Activated T-cell treated with anti-CD3 and anti-CD28 coated beads, Interleukin-2, amount 50 U/mL, for 4 hours (primary cell): ENCODE data around the gene RTKN2. TPM values are rescaled to one million over a fixed set of nuclear protein-coding genes. Genes with fewer than 3 reads are reported as not detected.
"Not testable (repeated sequence)": the region's sequence is repeated elsewhere in the genome, so short reads cannot be mapped to it uniquely, and the experiment has no call there.

Source experiments
- ATAC-seq, 2 donors: fragments of 200-7000 bp; cut with Tn5 transposase; one replicate each; pipeline ENCODE4 v1.10.0; 2021
- DNase-seq: peaks from one replicate; pipeline ENCODE4 v3.0.0-alpha.2; 2020
- H3K27me3 Mint-ChIP-seq: one replicate; pipeline ENCODE4 v1.8.0; 2021; ENCODE audit warnings: low read depth, mixed read lengths
- H3K36me3 Mint-ChIP-seq: one replicate; pipeline ENCODE4 v1.8.0; 2022; ENCODE audit warnings: mixed read lengths; ENCODE audit not compliant: insufficient read depth
- H3K4me1 Mint-ChIP-seq: one replicate; pipeline ENCODE4 v1.8.0; 2021; ENCODE audit warnings: low read depth, mixed read lengths
- H3K4me3 Mint-ChIP-seq: one replicate; pipeline ENCODE4 v1.8.0; 2021; ENCODE audit warnings: mild to moderate bottlenecking, moderate library complexity, mixed read lengths
- H3K9me3 Mint-ChIP-seq: one replicate; pipeline ENCODE4 v1.8.0; 2021; ENCODE audit warnings: mixed read lengths
- total RNA-seq, 3 donors: library from RNA; stranded (reverse); gene quantifications; one replicate each; pipeline ENCODE4 v1.2.1, GENCODE V29; 2021

RTKN2 gene
- total RNA-seq, 3 donors from 2014 or later: 2.1 to 4.0 (median 3.2) TPM

- ATAC-seq (peak; percentile 85), DNase-seq (peak; percentile 35)
- peaks cover 34% of the 10 kb centered on the region for H3K4me1 Mint-ChIP-seq
- no peaks in the 10 kb centered on the region for H3K36me3 Mint-ChIP-seq
- H3K9me3 Mint-ChIP-seq: no peaks in the 10 kb centered on the region
- H3K4me3 Mint-ChIP-seq: no peak overlapping the region
- H3K27me3 Mint-ChIP-seq: no peaks in the 10 kb centered on the region
Observed at GRCh38 chr10:62244785-62245467, 23.7 kb downstream of the RTKN2 start.

GRCh38 chr10:62244088-62244487 is 24.6 kb downstream of the RTKN2 start:
- peaks cover 33% of the 10 kb centered on the region for H3K4me1 Mint-ChIP-seq
- H3K4me3 Mint-ChIP-seq: no peak overlapping the region
- ATAC-seq (no peak), DNase-seq (no peak)
- H3K9me3 Mint-ChIP-seq: no peaks in the 10 kb centered on the region
- no peaks in the 10 kb centered on the region for H3K27me3 Mint-ChIP-seq
- no peaks in the 10 kb centered on the region for H3K36me3 Mint-ChIP-seq

- H3K27me3 Mint-ChIP-seq: no peaks in the 10 kb centered on the region
- no peaks in the 10 kb centered on the region for H3K36me3 Mint-ChIP-seq
- peak; percentile 65 to 73 for ATAC-seq
- H3K4me1 Mint-ChIP-seq: peaks cover 36% of the 10 kb centered on the region
- no peaks in the 10 kb centered on the region for H3K9me3 Mint-ChIP-seq
- peak overlapping the region; percentile 27 for H3K4me3 Mint-ChIP-seq
- no peak for DNase-seq
Observed at GRCh38 chr10:62243647-62243997, 25.0 kb downstream of the RTKN2 start.

- ATAC-seq: peak; percentile 23 to 30
- Mint-ChIP-seq H3K4me1 (peaks cover 39% of the 10 kb centered on the region), H3K4me3 (peak overlapping the region; percentile 27)
- not testable (repeated sequence) for H3K27me3 Mint-ChIP-seq, H3K9me3 Mint-ChIP-seq, H3K36me3 Mint-ChIP-seq, DNase-seq
Observed at GRCh38 chr10:62242965-62243646, 25.5 kb downstream of the RTKN2 start.

GRCh38 chr10:62241521-62241920 is 27.1 kb downstream of the RTKN2 start:
- DNase-seq, H3K4me3 Mint-ChIP-seq, H3K27me3 Mint-ChIP-seq, ATAC-seq, H3K9me3 Mint-ChIP-seq, H3K36me3 Mint-ChIP-seq: not testable (repeated sequence)
- peaks cover 42% of the 10 kb centered on the region for H3K4me1 Mint-ChIP-seq

GRCh38 chr10:62239994-62240393 is 28.6 kb downstream of the RTKN2 start:
- H3K4me3 Mint-ChIP-seq: peak overlapping the region; percentile 5
- ATAC-seq: no peak

GRCh38 chr10:62238880-62239279 is 29.8 kb downstream of the RTKN2 start:
- no peak for ATAC-seq
- Mint-ChIP-seq H3K4me1 (peaks cover 44% of the 10 kb centered on the region), H3K36me3 (peaks cover 2% of the 10 kb centered on the region), H3K9me3 (no peaks in the 10 kb centered on the region), H3K27me3 (no peaks in the 10 kb centered on the region), H3K4me3 (peak overlapping the region; percentile 13)
- DNase-seq: no peak

More at GRCh38 chr10:62239994-62240393, 28.6 kb downstream of the RTKN2 start:
- Mint-ChIP-seq H3K9me3 (no peaks in the 10 kb centered on the region), H3K36me3 (no peaks in the 10 kb centered on the region), H3K27me3 (no peaks in the 10 kb centered on the region), H3K4me1 (peaks cover 42% of the 10 kb centered on the region)
- no peak for DNase-seq

- Mint-ChIP-seq H3K27me3 (no peaks in the 10 kb centered on the region), H3K4me3 (no peak overlapping the region), H3K4me1 (peaks cover 39% of the 10 kb centered on the region), H3K9me3 (no peaks in the 10 kb centered on the region), H3K36me3 (peaks cover 2% of the 10 kb centered on the region)
- DNase-seq (no peak), ATAC-seq (no peak)
Observed at GRCh38 chr10:62237966-62238365, 30.7 kb downstream of the RTKN2 start.

GRCh38 chr10:62237506-62237905 is 31.1 kb downstream of the RTKN2 start:
- H3K4me1 Mint-ChIP-seq: peaks cover 39% of the 10 kb centered on the region
- no peak overlapping the region for H3K4me3 Mint-ChIP-seq
- no peaks in the 10 kb centered on the region for H3K27me3 Mint-ChIP-seq
- no peak for DNase-seq
- no peaks in the 10 kb centered on the region for H3K9me3 Mint-ChIP-seq
- peaks cover 2% of the 10 kb centered on the region for H3K36me3 Mint-ChIP-seq
- no peak for ATAC-seq

GRCh38 chr10:62234077-62234605 is 34.5 kb downstream of the RTKN2 start:
- Mint-ChIP-seq H3K4me3 (peak overlapping the region; percentile 61), H3K9me3 (no peaks in the 10 kb centered on the region), H3K36me3 (peaks cover 3% of the 10 kb centered on the region), H3K27me3 (no peaks in the 10 kb centered on the region), H3K4me1 (peaks cover 33% of the 10 kb centered on the region)
- DNase-seq: no peak
- ATAC-seq: no peak

GRCh38 chr10:62233356-62234076 is 35.1 kb downstream of the RTKN2 start:
- H3K9me3 Mint-ChIP-seq: no peaks in the 10 kb centered on the region
- H3K4me1 Mint-ChIP-seq: peaks cover 29% of the 10 kb centered on the region
- no peaks in the 10 kb centered on the region for H3K27me3 Mint-ChIP-seq
- no peak for DNase-seq
- peaks cover 3% of the 10 kb centered on the region for H3K36me3 Mint-ChIP-seq
- ATAC-seq: no peak
- H3K4me3 Mint-ChIP-seq: peak overlapping the region; percentile 61

GRCh38 chr10:62231805-62232204 is 36.8 kb downstream of the RTKN2 start:
- H3K4me1 Mint-ChIP-seq: peaks cover 26% of the 10 kb centered on the region
- ATAC-seq (no peak), DNase-seq (no peak)
- H3K9me3 Mint-ChIP-seq: no peaks in the 10 kb centered on the region
- peaks cover 3% of the 10 kb centered on the region for H3K36me3 Mint-ChIP-seq
- H3K27me3 Mint-ChIP-seq: no peaks in the 10 kb centered on the region
- H3K4me3 Mint-ChIP-seq: peak overlapping the region; percentile 10

- ATAC-seq: no peak
- peaks cover 22% of the 10 kb centered on the region for H3K4me1 Mint-ChIP-seq
- no peak for DNase-seq
Observed at GRCh38 chr10:62231371-62231770, 37.3 kb downstream of the RTKN2 start.

GRCh38 chr10:62230344-62231121 is 38.1 kb downstream of the RTKN2 start:
- H3K4me1 Mint-ChIP-seq: peaks cover 18% of the 10 kb centered on the region
- no peaks in the 10 kb centered on the region for H3K27me3 Mint-ChIP-seq
- DNase-seq (no peak), ATAC-seq (peak; percentile 43 to 47)
- H3K36me3 Mint-ChIP-seq: peaks cover 3% of the 10 kb centered on the region
- no peak overlapping the region for H3K4me3 Mint-ChIP-seq
- no peaks in the 10 kb centered on the region for H3K9me3 Mint-ChIP-seq

More at GRCh38 chr10:62231371-62231770, 37.3 kb downstream of the RTKN2 start:
- Mint-ChIP-seq H3K4me3 (peak overlapping the region; percentile 10), H3K27me3 (no peaks in the 10 kb centered on the region), H3K9me3 (no peaks in the 10 kb centered on the region), H3K36me3 (peaks cover 3% of the 10 kb centered on the region)
